Adipose tissue (tissue), 3 donors: Measurements from ENCODE around the gene ZNF664. TPM values are rescaled to one million over a fixed set of nuclear protein-coding genes. Genes with fewer than 3 reads are reported as not detected.
"Not testable (repeated sequence)": the region's sequence is repeated elsewhere in the genome, so short reads cannot be mapped to it uniquely, and the experiment has no call there.

Source experiments
- H3K27ac ChIP-seq: one replicate; pipeline ENCODE4 v1.5.1; 2013; ENCODE audit warnings: low read depth, low read length
- WGBS, 3 donors: extraction: QIAGEN DNeasy Blood & Tissue Kit; methylation state at CpG; one replicate each; pipeline ENCODE4 v1.1.7; 2013; 5-methylcytosine and 5-hydroxymethylcytosine counted together
- polyA plus RNA-seq, 3 donors: library from polyadenylated mRNA; stranded (reverse); fragments of 200-250 nt; gene quantifications; one replicate each; pipeline ENCODE4 v1.2.3, GENCODE V29; 2013
- donor health status: healthy with polysubstance abuse.
- donor health status: Bipolar disorder and iron deficiency.
- donor health status: healthy.

Gene ZNF664
- polyA plus RNA-seq, 3 donors, result 29.8 to 105 (median 76.4) TPM

DNA sequence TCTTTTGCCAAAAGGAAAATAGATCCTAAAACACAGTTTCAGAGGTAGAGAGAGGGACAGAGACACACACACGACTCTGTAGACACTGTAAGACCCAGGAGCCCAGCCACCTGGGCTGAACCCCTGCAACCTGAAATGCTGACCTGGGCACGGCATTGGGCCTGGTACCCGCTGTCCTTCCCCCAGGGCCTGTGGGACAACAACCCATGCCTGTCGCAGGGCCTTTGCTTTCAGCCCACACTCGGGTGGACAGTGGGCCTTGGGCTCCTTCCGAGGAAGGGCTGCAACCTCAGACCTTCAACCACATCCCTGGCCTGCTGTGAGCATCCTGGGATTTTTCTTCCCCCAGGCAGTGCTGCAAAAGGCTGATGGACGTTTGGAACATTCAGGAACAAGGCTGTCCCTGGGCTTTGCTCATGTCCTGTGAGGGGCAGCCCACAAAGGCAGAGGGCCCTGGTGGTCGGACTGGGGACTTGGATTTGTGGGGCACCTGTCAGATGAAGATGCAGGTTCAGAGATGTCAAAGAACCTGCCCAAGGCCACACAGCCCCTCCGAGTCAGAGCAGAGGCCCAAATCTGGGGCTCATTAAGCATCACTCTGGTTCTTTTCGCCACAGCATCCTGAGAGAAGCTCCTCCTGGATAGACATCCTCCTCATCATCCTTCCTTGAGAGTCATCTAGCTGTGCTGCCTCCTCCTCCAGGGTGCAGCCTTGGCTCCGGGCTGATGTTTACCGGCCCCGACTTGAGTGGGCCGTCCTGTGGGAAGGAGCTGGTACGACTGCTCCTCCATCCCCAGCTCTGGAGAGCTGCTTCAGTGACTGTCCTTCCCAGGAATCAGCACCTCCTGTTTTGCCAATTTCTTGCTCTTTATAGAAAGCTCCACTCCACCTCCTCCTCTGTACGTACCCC lies 33.0 kb upstream of the ZNF664 start:
- H3K27ac ChIP-seq, result no peak overlapping the region
- WGBS, 3 donors, result 87 to 93% (median 91%) methylated on average over 16 of the region's 16 CpGs

DNA sequence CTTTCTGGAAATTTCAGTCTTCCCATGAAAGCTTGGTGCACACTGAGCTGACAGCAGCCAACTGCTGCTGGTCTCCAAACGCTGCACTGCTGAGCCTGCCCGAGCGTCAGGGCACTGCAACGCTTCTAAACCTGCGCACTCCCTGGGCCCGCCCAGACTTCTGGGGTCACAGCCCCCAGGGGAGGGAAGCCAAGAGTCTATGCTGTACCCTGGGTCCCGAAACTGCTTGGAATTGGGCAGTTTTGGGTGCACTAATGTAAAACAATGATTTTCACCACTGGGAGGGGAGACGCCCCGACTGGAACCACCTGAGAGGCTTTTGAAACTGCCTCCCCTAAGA lies 32.4 kb upstream of the ZNF664 start:
- H3K27ac ChIP-seq, result no peak overlapping the region
- whole genome bisulfite sequencing, 3 donors, result 94 to 95% (median 95%) methylated on average over 9 of the region's 9 CpGs

DNA sequence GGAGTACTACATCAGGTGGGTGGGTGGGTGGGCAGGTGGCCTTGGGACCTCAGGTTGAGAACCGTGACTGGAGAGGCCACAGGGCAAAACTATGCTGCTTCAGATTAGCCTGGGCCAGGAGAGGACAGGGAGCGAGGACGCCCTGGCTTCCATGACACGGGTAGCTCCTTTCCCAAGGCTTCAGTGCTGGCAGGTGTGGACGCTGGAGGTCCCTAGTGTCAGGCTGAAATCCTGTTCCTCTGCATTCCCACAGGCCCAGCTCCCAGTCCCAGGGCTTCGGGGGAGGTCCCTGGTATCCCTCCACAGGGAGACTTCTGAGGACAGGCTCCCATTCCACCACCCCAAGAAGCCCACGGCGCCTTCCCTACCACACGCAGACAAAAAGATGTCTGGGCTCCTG lies 32.0 kb upstream of the ZNF664 start:
- H3K27ac ChIP-seq, result no peak overlapping the region
- 92 to 95% (median 93%) methylated on average over 9 of the region's 9 CpGs for WGBS, 3 donors

DNA sequence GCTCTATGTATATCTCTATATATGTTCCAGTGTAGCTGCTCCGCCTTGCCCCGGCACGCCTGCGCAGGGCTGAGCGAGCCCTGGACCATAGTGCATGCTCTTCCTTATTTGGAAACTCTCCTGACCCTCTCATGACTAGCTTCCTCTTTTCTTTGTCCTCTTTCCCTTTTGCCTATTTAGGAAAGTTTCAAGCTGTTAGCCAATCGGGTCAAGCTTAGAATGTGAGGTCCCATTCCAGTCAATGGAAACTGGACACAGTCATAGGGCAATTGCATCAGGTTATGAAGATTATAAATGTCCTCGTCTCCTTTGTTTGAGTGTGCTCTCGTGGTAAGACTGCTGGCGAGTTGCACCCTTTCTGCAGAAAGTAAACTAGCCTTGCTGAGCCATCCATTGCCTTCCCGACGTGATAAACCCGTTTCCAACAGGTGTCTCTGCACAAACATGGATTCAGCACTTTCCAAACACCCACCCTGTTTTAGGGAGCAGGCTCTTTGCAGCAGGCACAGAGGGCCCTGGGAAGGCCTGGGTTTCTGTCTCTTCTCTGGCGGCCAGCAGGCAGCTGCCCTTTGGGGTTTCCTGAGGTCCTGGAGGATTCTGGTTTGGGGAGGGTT lies 31.3 kb upstream of the ZNF664 start:
- no peak overlapping the region for H3K27ac ChIP-seq
- 83 to 87% (median 87%) methylated on average over 13 of the region's 13 CpGs for WGBS, 3 donors

DNA sequence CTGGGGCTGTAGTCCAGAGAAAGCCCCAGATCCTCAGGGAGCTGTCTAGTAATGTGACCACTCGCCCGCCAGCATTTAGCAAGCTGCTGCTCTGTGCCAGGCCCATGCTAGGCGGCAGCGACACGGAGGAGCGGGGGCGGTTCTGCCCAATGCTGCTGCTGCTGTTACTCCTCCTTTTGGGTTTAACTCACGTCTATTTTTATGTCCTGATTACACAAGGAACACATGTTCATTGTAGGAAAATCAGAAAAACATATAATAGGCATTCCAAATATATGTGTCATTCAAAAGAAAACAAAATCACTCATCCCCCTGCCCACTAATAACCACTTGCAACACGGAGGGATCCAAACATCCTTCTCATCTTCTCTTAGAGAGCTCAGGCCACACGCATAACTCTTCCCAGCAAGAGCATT lies 30.8 kb upstream of the ZNF664 start:
- 84 to 89% (median 87%) methylated on average over 10 of the region's 10 CpGs for WGBS, 3 donors
- H3K27ac ChIP-seq, result no peak overlapping the region

DNA sequence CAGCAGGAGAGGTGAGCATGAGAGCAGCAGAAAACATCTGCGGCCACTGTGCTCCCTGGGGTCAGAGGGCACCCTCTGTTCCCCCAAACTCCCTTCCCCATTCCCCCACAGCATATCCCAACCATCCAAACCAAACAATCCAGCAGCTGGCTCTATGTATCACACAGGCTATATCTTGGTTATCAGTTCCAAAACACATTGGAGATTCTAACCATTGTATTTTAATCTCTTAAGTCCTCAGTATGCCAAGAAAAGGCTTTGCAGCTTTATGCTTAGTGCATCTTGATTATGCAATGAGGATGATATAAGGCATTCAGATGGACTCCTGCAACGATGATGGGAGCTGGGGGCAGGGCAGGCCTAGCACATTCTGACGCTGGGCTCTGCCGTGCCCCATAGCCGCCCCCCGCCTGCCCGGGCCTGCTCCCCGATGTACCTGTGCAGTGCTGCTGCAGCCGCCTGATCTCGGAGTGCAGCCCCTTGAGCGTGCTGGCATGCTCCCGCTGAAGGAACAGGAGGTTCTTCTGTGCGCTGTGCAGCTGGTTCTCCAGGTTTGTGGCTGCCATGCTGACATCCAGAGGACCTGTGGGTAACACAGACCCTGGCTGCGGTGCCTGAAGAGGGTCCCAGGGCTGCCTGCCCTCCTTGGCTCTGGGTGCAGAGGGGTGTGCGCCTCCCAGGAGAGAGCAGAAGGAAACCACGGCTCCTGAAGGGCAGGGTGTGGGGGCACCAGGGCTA lies 29.9 kb upstream of the ZNF664 start:
- 91 to 96% (median 92%) methylated on average over 16 of the region's 16 CpGs for WGBS, 3 donors
- no peak overlapping the region for H3K27ac ChIP-seq

GRCh38 chr12:123943816-123944215 lies 29.2 kb upstream of the ZNF664 start:
- H3K27ac ChIP-seq, result no peak overlapping the region
- 85 to 89% (median 86%) methylated on average over 5 of the region's 5 CpGs for WGBS, 3 donors

- WGBS, 3 donors, result 73 to 90% (median 77%) methylated on average over 10 of the region's 10 CpGs
- no peak overlapping the region for H3K27ac ChIP-seq
Observed at GRCh38 chr12:123944696-123945095, 28.3 kb upstream of the ZNF664 start.

GRCh38 chr12:123945287-123946151 lies 27.5 kb upstream of the ZNF664 start:
- 88 to 90% (median 89%) methylated on average over 25 of the region's 25 CpGs for WGBS, 3 donors
- H3K27ac ChIP-seq, result no peak overlapping the region

GRCh38 chr12:123946152-123946515 lies 26.9 kb upstream of the ZNF664 start:
- no peak overlapping the region for H3K27ac ChIP-seq

GRCh38 chr12:123946516-123947505 lies 26.2 kb upstream of the ZNF664 start:
- WGBS, 3 donors, result 91 to 96% (median 94%) methylated on average over 26 to 34 of the region's 35 CpGs
- H3K27ac ChIP-seq, result not testable (repeated sequence)

More at GRCh38 chr12:123946152-123946515, 26.9 kb upstream of the ZNF664 start:
- 76 to 90% (median 81%) methylated on average over 8 of the region's 8 CpGs for WGBS, 3 donors

DNA sequence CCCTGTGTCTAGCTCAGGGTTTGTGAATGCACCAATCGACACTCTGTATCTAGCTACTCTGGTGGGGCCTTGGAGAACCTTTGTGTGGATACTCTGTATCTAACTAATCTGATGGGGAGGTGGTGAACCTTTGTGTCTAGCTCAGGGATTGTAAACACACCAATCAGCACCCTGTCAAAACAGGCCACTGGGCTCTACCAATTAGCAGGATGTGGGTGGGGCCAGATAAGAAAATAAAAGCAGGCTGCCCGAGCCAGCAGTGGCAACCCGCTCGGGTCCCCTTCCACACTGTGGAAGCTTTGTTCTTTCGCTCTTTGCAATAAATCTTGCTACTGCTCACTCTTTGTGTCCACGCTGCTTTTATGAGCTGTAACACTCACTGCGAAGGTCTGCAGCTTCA lies 25.5 kb upstream of the ZNF664 start:
- not testable (repeated sequence) for H3K27ac ChIP-seq
- WGBS, 3 donors, result 92 to 94% (median 93%) methylated on average over 6 to 7 of the region's 7 CpGs

GRCh38 chr12:123948401-123948795 lies 24.6 kb upstream of the ZNF664 start:
- 95 to 97% (median 95%) methylated on average over 11 of the region's 11 CpGs for WGBS, 3 donors
- no peak overlapping the region for H3K27ac ChIP-seq

- no peak overlapping the region for H3K27ac ChIP-seq
- WGBS, 3 donors, result 78 to 84% (median 84%) methylated on average over 19 of the region's 19 CpGs
Observed at GRCh38 chr12:123948796-123949769, 23.9 kb upstream of the ZNF664 start.

DNA sequence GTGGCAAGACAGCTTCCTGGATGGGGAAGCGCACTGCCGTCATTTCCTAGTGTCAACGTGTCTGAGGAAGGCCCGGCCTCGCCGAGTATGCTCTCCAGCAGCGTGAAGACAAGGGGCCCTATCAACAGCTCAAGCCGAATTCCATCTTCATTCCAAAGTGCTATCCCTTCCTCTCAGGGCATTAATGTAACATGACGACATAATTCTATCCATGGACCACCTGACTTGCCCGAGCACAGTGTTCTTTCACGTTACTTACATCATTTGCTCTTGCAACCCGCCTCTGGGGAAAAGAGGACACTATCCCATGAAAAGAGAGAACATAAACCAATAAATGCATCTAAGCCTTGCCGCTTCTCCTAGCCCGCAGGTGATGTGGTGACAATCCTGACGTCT lies 23.2 kb upstream of the ZNF664 start:
- H3K27ac ChIP-seq, result no peak overlapping the region
- 88 to 91% (median 91%) methylated on average over 15 of the region's 15 CpGs for WGBS, 3 donors
